HG03558 (cell line): ENCODE data around the gene FGFBP2.

Experiments used
- ATAC-seq: cut with Tn5 transposase; IDR thresholded peaks from one replicate; pipeline ENCODE4 v1.9.1; 2021; ENCODE audit warnings: moderate number of reproducible peaks; ENCODE audit not compliant: unreplicated experiment; ENCODE audit errors: extremely low read depth

The FGFBP2 gene

DNA sequence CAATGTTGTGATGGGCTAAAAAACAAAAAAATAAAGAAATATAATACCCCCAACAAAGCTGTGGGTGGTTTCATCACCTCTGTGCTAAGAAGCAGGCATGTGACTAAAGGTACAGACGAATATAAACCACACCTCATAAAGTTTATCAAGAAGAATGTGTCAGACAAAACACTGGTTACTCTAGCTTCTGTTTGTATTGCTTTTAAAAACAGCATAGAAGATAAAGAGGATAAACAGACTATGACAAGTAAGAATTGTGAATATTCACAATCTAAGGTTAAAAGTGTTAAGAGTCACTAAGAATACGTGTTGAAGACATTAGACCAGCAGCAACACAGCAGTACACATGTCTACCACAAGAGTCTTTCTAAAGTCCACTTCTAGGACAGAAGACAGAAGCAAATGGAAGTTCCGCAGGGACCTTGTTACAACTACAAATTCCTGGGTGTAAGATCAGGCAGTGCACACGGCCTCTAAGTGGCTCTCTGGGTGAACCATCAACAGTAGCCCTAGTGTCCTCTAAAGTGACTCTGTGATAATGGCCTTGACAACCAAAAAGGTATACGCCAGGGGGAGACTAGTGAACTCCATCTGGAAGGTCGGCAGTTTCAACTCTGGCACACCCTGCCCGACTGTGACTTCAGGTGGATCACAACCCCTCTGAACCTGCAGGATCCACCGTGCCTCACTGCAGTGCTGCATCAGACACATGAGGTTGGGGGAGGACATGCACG lies 8.3 kb upstream of the FGFBP2 start:
- ATAC-seq: no peak

DNA sequence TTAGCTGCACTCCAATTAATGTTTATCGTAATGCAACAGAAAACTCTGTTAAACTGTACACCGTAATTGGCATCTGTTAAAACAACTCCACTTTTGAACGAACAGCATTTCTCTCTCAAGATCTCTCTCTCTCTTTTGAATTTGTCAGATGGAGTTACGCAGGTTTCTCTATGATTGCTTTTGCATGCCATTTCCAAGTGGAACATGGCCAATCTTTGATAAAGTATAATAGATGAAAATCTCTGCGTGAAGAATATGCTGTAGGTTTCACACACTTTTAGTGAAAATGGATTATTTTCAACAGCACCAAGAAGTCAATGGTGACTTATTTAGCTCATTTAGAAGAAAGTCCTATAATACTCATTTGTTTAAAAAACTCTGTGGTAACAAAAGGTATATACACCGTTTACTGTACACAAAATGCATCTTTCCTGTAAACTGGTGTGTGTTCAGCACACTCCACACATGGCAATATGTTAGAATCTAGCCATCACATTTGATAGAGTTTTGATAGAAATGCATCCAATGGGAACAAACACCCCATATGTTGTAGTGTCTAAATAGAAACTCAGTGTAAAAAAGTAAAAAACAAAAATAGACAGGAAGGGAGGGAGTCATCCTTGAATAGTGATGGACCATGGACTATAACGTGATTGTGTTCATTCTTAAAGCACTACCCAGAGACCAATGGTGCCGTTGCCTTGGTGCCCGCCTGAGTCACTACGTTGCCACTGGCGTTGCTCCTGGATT lies 5.8 kb upstream of the FGFBP2 start:
- ATAC-seq: no peak

- no peak for ATAC-seq
These were observed 2.4 kb upstream of the FGFBP2 start for GRCh38 chr4:15965325-15965724.

GRCh38 chr4:15964159-15964558 lies 1.2 kb upstream of the FGFBP2 start:
- no peak for ATAC-seq

GRCh38 chr4:15963576-15963975 lies 601 bp upstream of the FGFBP2 start:
- peak; percentile 81 for ATAC-seq

- ATAC-seq: no peak
These were observed 1.0 kb downstream of the FGFBP2 start for GRCh38 chr4:15961781-15962510.

GRCh38 chr4:15958562-15958961 lies 4.4 kb downstream of the FGFBP2 start:
- no peak for ATAC-seq

GRCh38 chr4:15956179-15956850 lies 6.7 kb downstream of the FGFBP2 start:
- ATAC-seq: peak; percentile 84

- ATAC-seq: no peak
These were observed 7.3 kb downstream of the FGFBP2 start for GRCh38 chr4:15955670-15956069.

DNA sequence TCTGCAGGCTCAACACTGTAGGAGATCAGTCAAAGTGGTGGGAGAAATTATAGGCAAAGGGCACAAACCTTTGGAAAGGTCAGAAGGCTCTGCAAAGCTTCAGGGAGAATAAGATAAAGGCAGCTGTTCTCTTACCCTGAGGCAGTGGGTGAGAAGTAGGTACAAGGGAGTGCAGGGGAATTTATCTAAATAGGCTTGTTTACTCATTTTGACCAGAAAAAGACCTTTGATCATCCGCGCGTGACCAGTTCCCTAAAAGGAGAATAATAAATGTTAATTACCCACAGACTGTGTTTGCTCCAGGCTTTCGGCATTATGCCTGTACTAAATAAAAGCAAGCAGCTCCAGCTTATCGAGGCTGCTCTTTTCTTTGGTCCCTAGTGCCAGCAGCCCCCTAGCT lies 9.3 kb downstream of the FGFBP2 start:
- ATAC-seq: no peak

- ATAC-seq: no peak
These were observed 11.2 kb downstream of the FGFBP2 start for GRCh38 chr4:15951781-15952180.

DNA sequence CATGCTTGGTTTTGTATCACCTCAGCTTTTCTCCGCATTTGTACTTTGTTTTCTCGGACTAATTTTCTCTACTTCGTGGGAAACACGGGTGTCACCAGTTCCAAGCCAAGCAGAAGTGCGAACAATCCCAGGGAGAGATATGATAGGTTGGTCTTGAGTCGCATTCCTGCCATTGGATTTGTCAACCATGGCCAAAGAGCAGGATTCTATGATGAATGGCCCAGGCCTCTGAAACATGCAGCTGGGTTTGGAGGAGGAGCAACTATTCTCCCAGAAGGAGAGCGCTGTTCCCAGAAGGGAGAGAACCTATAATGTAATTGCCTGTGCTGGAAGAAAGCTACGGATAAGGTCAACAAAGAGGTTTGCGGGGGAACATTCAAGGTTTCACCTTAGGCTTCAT lies 14.1 kb downstream of the FGFBP2 start:
- no peak for ATAC-seq

DNA sequence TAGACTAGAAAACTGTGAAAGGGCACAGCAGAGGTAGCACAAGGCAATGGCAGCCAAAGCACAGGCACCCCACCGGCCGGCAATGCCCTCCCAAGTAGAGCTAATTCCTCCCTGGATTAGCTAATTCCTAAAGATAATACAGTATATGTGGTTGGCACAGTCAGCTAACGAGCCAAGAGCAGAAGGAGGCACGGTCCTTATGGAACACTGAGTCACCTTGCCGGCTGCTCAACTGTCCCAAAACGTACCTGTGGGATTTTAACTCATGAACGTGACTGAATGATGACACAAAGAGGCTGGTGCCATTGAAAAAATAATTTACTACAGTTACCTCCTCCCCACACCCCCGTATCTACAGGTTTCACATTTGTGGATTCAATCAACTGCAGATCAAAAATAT lies 15.3 kb downstream of the FGFBP2 start:
- no peak for ATAC-seq

GRCh38 chr4:15945516-15945915 lies 17.5 kb downstream of the FGFBP2 start:
- ATAC-seq: no peak

DNA sequence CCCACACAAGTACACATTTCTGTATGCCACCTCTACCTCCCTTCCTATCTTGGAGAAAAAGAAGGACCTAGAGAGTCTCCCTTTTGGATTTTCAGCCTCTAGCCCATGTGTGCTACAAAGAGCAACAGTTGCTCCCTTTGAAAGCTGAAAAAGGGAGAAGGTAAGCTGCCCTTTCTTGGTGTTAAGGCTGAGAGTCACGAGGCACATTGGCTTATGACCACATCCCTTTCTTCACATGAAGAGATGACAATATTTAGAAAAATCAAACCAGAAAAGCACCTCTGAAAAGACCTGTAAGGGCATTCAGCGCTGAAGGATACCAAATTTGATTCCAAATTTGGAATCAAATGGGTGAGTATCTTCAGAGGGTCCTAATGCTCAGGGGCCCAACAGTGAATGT lies 18.1 kb downstream of the FGFBP2 start:
- ATAC-seq: no peak

- no peak for ATAC-seq
These were observed 20.7 kb downstream of the FGFBP2 start for GRCh38 chr4:15942283-15942682.

- ATAC-seq: no peak
These were observed 24.3 kb downstream of the FGFBP2 start, which contains the start of gene FGFBP1 for GRCh38 chr4:15938640-15939039. TSS of gene FGFBP1 (minus strand) at chr4:15938740. CDS start at chr4:15936632, 2,108 bp downstream.

GRCh38 chr4:15938182-15938581 lies 24.8 kb downstream of the FGFBP2 start:
- no peak for ATAC-seq

GRCh38 chr4:15936495-15936894 lies 26.5 kb downstream of the FGFBP2 start:
- no peak for ATAC-seq
